Activated CD4-positive, CD25-positive, alpha-beta regulatory T cell treated with anti-CD3 and anti-CD28 coated beads, Interleukin-2, amount 50 U/mL, for 72 hours (primary cell): ENCODE results near the gene ADAMTS16.

Experiments
- DNase-seq: peaks from one replicate; pipeline ENCODE4 v3.0.0; 2021

ADAMTS16 gene

DNA sequence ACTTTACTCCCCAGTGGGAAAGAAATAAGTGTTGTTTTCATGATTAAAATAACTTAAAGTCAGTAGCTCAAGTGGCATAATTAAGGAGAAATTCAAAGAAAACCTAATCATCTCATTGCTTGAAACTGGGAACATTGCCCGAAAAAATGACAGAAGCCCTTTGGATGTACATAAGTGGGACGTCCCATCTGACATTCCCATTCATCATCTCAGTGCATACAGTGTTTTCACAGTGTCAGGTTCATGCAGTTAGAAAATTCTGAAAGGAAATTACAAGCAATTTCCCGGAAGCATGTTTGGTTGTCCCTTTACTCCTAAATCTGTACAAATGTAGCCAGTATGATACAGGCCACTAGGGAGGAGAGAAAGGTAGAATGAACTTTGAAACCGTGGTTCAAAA is 95.6 kb downstream of the ADAMTS16 start:
- DNase-seq, result no peak

DNA sequence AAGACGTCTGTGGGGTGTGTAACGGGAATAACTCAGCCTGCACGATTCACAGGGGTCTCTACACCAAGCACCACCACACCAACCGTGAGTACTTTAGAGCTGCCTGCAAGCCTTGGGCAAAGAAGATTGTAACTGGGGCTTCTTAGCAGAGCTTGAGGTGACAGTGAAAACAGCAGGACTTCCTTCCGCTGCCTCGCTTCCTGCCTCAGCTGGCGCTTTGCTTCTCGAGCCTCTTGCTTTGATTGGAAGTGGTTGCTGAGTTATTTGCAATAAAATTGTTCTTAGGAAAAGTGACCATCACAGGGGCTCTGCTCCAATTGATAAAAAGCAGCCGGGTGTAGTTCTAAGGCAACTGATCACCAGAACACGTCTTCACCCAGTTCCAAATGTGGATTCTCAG is 99.1 kb downstream of the ADAMTS16 start:
- DNase-seq, result no peak

DNA sequence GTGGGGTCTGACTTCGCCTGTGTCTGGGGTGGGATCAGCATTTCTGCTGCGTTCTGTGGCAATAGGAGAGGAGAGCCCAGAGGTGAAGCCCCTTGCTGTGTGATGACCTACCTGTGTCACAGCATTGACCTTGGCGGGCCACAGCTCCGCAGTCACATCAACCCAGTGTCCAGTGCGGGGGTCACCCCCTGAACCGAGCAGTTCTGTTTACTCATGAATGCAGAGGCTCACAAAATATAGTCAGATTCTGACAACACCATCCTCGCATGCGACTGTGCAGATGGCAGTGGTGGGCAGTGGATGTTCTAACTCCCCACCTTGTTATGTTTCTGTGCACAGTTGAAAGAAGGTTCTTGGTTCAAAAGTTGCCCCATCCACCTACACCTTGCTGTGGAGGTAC is 100.1 kb downstream of the ADAMTS16 start:
- DNase-seq, result no peak

DNA sequence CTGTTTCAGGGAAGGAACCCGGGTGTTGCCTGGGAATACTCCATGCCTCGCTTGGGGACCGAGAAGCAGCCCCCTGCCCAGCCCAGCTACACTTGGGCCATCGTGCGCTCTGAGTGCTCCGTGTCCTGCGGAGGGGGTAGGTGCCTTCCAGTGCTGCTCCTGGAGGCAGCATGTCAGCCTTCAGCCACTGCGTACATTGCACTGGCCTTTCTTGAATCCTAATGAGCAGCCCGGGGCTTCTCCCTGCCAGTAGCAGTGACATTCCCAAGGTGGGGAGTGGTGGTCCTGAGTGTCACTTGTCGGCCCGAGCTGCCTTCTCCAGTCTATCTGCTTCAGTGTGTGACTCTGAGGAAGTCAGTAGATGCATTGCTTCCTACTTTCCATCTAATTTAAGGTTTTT is 101.9 kb downstream of the ADAMTS16 start:
- DNase-seq, result no peak

DNA sequence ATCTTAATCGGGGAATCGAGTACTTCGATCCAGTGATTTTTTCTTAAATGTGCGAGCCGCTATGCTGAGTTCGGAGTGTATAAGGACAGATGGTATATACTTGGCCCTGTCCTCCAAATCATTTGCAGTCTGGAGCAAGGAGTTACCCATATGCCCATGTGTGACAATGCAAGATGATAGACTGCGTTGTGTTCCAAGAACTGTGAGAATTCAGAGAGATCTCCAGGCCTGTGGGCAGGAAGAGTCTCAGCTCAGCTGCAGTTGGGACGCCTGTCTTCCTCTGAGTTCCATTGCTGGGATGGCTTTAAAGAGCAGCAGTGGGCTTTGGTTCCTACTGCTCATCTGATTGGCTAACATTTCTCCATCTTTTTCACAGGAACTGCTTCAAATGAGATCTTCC is 106.6 kb downstream of the ADAMTS16 start:
- no peak for DNase-seq

DNA sequence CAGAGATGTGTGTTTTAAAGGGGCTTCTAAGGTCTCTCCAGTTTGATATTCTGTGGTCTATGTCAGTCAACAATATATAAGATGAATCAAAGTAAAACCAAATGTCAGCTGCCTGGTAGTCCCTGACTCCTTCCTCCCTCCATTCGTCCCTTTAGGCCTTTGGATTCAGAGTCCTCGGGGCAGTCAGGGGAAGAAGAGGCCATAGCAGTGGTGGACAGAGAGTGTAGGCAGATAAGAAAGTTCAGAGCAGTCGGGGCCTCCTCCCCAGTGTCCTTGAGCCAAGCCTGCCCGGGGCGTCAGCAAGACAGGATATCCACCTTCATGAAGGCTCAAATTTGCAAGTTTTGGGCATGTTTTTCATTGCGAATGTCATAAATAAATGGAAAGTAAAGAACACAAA is 110.6 kb downstream of the ADAMTS16 start:
- DNase-seq, result no peak

DNA sequence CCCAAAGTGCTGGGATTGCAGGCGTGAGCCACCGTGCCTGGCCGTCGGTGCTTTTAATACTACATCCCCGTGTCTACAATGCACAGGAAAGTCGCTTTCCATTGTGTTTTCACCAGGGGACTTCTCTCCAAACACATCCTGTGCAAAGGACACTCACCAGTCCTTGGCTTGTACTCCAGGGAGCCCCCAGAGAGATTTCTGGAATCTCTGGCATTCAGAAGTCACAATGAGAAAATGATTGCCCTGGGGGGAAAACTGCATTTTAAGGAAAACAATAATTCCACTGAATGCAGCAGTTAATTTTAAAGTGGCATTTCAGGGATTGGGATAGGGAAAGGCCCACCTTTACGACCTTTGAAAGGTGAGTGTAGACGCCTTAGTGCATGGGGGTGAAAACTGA is 112.0 kb downstream of the ADAMTS16 start:
- DNase-seq, result no peak

DNA sequence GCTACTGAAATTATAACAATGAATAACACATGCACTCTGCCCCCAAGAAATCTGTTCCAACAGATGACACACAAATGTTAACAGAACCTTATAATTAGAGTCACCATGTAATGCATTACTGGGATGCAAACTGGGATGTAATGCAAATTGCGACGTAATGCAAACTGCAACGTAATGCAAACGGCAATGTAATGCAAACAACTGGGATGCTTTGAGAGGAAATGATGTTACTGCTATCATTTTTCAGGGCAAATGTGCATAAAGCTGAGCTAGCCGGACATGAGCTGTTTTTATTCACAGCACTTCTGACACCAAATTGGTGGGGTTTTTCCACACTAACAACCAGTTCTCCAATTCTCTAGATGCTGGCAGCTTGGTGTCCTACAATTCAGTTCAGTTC is 117.2 kb downstream of the ADAMTS16 start:
- DNase-seq, result no peak

DNA sequence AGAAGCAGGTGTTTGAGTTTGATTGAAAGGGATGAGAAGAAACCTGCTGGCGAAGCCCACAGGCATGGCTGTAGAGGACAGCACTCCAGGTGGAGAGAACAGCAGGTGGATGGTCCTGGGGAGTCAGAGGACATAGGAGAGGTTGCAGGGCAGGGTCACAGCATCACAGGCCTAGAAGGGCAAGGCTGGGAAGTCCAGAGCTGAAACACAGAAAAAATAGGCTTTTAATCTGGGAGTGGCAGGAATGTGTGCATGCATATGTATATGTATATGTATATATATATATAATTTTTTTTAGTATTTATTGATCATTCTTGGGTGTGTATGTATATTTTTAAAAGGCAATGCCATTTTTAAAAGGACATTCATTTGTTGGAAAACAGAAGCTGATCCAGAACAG is 118.4 kb downstream of the ADAMTS16 start:
- DNase-seq, result no peak

DNA sequence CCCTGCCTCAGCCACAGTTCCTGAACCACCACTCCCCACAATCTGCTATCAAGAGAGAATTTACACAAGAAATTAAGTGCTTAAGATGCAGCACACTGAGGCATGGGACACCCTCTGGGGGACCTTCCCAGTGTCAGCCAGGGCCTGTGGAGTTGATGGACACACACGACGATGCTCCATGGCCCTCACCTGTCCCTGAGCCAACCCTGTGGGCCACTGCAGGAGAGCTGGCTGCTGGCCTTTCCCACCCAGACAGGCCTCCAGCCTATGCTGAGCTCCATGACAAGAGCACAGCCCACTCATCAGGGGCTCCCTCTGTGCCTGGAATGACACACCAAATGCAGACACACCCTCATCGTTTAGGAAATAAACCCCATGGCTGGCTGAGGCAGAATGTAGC is 124.6 kb downstream of the ADAMTS16 start:
- DNase-seq, result no peak

DNA sequence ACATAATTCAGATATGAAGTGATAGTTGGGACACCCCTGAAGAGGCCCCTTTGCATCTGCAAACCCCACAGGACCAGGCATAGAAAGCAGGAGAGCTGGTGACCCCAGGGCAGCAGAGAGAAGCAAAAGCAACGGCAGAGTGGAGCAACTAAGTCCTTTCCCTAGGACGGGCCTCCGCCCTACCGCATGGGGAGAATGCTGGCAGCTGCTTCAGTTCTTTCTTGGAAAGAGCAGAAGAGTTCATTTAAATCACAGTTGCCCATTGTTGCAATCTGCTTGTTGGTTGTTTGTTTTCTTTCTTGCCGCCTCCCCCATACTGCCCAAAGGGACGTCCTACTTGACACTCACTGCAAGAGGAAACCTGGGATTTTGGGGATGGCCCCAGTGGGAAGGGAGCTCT is 126.2 kb downstream of the ADAMTS16 start:
- no peak for DNase-seq

DNA sequence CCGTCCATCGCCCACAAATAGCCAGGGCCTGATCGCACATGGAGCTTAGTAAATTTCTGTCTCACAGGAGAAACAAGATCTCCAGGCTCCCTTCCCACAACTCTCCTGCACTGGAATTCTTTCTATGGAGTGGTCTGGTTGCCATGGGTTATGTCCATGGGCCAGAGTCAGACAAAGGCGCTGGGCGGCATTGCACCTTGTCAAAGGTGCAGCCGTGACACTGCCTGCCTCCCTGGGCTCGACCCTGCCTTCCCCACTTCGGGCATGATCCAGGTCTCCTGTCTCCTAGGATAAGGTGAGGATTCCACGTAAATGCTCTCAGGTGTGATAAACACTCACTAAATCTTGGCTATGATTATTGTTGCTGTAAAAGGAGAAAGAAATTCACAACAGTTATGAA is 130.0 kb downstream of the ADAMTS16 start:
- no peak for DNase-seq

DNA sequence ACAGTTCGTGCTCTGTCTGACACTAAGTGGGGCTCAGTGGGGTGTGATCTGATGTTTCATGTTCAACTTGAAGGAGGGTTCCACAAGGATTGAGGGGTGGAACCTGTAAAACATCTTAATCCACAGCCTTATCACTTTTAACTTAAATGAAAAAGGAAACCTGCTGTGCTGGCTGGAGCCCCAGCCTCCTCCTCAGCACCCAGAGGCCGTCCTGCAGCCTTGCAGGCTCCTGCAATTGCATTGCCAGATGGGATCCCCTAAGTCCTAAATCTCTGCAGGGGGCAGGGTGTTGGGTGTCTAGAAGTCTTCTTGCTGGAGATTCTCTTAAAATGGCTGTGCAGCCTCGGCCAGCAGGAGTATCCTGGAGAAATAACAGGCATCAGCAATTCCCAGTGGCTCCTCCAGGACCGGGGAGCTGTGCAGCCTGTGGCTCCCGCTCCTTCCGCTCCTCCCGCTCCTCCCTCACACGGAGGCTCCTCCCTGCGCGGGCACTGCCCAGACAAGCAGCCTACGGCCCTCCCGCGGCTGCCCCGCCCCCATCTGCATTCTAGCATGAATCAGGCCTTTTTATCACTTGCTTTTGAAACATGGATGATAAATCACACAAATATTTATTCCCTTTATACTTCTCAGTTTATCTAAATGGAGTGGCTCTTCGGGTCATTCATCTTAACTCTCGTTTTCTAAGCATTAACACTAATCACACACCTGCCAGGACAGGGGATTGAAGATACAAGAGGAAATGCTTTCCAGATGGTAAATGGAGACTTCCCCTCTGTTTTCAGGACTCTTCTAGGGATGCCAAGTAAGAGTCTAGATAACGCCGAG is 131.0 kb downstream of the ADAMTS16 start:
- DNase-seq, result no peak

DNA sequence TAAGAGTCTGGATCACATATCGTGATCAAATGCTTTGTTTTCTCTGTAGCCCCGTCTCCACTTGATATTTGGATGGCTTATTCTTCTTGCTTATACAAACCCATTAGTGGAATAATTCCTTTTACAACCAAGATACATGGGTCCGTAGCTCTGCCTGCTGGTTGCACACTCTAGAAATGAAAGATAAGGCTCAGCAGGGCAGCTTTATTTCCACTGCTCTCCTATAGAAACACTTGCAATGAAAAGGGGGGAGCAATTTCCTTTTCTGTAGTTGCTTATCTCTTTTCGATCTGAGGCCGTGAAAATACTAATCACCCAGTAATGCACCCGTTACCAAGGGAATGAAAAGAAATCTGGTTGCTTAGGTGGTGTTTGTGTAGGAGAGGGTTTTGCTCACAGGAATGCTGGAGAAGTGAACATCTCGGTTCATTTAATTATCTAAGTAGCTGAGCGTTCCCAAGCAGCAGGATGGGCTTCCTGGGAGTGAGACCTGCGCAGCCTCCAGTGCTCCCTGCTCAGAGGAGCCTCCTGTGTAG is 131.7 kb downstream of the ADAMTS16 start:
- no peak for DNase-seq

DNA sequence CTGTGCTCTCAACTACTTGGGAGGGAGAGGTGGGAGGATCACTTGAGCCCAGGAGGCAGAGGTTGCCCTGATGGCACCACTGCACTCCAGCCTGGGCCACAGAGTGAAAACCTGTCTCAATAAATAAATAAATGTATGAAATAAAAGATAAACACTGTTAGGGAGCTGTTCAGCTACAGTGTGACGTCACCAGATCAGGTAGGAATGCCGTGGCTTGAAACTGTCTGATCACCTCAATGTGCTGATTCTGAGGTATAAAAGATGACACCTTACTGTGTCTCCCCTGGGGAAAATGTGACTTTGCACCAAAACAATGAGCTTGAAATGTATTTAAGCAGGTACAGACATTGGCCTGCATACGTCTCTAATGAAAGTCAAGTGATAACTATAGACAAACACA is 133.3 kb downstream of the ADAMTS16 start:
- no peak for DNase-seq

DNA sequence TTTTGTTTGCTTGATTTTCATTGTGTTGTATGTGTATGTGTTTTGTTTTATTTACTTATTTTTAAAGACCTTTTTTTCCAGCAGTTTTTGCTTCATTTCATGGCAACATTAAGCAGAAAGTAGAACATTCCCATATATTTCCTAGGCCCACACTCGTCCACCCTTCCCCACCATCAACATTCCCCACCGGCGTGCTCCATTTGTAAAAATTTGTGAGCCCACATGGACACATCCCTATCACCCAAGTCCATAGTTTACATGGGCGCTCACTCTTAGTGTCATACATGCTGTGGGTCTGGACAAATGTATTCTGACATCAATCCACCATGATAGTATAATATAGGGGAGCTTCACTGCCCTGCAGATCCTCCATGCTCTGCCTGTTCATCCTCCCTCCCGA is 133.8 kb downstream of the ADAMTS16 start:
- DNase-seq, result no peak

DNA sequence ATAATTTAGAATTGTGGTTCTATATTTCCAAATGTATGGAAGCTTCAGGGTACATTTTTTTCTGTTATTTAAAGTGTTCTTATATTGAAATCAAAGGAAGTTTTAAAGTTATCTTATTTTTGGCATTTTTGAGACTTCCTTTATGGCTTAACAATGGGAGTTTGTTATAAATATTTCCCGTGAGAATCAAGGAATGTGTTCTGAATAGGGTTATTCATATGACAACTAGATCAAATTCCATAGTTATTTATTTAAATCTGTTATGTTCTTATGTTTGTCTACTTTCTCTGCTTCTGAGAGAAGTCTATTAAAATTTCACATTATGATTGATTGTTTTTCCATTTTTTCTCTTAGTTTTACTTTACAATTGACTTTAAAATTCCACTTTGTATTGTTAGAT is 135.1 kb downstream of the ADAMTS16 start:
- no peak for DNase-seq

DNA sequence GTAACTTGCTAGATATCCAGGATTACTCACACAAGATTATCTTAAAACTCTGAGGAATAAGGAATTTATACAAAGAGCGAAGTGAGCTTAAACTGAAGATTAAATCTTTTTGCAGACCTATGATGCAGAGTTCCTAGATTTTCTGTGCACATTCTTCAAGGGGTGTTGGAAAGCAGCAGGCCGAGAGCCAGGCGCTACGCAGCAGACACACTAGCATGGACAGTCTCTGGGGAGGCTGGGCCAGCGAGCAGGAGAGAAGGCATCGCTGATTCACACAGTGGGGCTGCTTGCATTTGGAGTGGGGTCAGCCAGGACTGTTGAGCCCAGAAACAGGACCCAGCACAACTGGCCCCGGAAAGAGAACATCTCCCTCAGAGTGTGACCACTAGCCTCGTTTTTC is 136.3 kb downstream of the ADAMTS16 start:
- DNase-seq, result no peak

DNA sequence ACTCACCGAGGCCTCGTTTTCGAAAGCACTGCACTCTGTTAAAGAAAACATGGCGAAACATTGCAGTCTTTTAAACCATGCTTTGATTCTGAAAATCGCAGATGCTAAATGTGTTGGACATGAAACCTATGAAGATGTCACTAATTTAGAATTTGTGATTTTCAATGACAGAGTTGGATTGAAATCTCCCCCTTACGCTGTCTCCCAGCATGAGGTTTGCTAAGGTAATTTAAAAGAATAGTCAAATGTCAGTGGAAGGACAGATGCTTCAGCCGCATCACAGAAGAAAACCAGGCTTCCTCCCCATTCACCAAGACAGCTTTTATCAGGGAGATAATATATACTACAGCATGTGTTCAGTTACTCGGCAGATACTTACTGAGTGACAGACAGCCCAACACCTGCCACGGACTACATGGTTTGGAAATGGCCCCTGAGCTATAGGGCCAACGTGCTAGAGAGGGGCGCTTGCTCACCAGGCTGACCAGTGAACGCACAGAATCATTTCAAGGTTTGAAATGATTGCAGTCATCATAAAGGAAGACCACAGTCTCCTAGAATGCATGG is 136.9 kb downstream of the ADAMTS16 start:
- DNase-seq, result no peak

DNA sequence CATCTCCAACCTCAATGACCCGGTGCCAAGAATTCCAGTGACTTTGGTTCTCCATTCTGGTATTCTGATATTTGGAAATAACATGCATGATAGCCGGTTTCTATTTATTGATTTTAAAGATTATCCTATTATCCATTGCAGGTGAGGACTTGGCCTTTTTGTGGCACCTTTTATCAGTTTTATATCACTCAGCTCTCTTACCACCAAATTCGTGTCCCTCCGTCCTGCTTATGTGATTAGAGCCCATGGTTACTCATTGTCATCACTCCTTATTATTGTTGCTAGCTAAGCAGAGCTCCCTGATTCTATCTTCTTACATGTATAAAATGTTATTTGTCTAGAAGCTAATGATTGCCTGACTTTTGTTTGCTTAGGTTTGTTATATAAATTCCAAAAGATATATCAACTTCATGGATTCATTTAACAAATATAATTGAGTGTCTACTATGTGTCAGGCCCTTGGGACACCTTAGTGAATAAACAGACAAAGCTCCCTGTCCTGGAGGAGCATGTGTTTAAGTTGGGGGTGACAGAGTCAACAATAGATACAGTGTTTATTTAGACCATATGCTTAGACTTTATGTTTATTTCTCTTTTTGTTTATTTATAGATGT is 138.2 kb downstream of the ADAMTS16 start:
- no peak for DNase-seq

DNA sequence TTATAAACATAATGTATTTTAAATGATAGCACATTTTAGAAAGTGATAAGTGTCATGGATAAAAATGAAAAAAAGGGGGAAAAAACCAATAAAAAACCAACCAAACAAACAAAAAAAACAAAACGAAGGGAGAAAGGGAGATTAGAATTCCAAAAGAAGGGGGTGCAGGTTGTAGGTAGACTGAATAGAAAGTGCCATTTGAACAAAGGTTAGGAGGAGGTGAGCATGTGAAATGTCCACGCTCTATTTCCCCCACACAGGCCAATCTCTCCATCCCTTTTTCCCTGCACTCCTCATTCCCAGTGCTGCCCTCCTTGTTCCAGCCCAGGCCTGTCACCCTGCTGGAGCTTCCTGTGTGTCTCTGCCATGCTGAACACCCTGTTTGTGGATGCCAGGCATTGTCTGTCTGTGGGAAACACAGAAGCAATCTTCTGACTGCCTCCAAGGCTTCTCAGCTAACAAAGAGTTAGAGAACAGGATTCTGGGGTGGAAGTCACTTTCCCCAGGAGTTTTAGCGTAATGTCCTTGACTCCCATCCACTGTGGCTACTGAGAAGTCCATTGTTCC is 138.8 kb downstream of the ADAMTS16 start:
- no peak for DNase-seq

DNA sequence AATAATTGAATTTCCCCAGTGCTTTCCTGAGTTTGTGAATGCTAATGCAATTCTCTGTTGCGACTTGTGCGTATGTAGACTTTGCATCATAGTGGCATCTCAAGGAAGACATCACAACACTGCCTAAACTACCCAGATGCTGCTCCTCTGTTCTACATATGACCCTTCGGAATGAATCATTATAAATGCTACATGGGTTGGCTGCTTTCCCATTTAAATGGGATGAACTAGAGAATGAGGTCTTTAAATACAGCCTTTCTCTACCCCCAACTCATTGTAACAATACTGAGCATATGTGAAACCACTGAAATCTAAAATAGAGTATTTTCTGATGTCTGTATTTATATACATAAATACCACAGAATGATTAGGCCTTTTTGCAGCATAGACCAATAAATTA is 145.8 kb downstream of the ADAMTS16 start:
- no peak for DNase-seq

DNA sequence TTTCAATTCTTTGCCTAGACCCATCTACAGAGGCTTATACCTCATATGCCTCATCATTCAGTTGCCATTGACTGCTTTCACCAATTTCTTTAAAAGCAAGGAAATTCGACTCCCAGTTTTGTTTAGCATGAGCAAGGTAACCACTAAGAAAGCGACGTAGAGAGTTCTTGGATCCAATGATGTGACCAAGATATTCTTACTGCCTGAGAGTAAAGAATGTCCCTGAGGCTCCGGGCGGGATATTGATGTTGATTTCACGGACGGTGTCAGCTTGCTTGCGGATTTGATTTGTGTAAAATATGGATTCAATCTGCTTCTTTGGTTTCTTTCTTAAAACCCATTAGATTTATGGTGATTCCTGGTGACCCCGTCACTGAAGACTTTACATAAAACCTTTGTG is 147.3 kb downstream of the ADAMTS16 start:
- no peak for DNase-seq

DNA sequence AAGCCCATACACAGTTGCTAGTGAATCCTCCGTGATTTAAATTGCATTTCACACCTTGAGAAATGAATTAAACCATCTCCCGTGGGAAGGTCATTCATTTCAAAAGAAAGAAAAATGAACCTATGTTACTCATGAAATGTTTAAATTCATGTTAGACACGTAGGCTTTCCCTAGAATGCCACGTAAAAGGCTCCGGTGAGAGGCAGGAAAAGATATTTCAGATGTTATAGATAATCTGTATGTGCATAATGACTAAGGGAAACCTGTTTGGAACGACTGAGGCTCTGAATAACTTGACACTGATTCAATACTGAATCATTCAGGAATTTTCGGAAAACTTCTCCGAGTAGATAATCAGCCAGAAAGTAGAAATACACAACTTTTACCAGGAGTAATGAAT is 148.1 kb downstream of the ADAMTS16 start:
- no peak for DNase-seq
